ENCODE measurements around the gene EHMT1.
"Not testable (repeated sequence)": the region's sequence is repeated elsewhere in the genome, so short reads cannot be mapped to it uniquely, and the experiment has no call there.

The EHMT1 gene

GRCh38 chr9:137764171-137764671, 145.4 kb downstream of the EHMT1 start:
- no peak for FAIRE-seq

DNA sequence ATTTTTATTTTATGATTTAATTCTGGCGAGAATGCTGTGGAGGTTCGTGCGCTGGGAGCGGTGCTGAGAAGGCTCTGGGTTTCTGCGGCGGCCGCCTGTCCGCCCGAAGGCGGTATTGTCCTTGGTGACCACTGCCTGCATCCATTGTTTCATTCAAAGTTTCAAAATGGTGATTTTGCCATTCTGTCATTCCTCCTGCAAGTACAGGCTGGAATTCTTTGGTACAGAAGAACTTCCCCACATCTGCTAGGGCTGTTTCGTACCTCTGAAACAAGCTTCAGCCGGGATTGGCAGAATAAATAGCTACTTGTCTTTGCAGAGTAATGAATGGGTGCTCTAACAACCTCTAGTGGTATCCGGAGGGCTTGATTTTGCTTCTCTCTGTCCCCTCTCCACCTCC, 146.2 kb downstream of the EHMT1 start:
- no peak for FAIRE-seq

GRCh38 chr9:137765536-137765935, 146.7 kb downstream of the EHMT1 start:
- no peak for FAIRE-seq

GRCh38 chr9:137771580-137771979, 152.8 kb downstream of the EHMT1 start:
- FAIRE-seq: no peak

GRCh38 chr9:137772281-137772873, 153.6 kb downstream of the EHMT1 start:
- FAIRE-seq: no peak

GRCh38 chr9:137774775-137775386, 156.1 kb downstream of the EHMT1 start:
- no peak for FAIRE-seq

DNA sequence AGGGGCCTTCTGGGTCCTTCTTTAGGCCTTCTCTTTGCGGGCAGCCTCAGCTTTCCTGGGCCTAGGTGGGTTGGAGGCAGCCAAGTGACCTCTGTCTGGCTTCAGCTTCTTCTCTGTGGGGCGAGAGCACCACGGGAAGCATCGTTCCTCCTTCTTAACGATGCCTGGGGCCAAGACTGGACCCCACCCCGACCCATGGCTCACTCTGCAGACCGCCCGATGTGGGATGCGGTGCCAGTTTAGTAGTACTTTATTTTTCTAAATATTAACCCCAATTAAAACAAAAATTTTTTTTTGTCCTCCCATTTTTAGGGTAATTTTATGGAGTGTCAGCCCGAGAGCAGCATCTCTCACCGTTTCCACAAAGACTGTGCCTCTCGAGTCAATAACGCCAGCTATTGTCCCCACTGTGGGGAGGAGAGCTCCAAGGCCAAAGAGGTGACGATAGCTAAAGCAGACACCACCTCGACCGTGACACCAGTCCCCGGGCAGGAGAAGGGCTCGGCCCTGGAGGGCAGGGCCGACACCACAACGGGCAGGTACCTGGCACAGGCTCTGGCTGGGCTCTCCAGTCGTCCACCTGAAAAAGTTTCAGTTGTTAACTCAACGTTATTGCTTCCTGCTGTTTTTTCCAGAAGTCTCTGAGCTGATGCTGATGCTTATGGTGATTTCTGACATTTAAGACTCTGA, 157.6 kb downstream of the EHMT1 start:
- FAIRE-seq: no peak

DNA sequence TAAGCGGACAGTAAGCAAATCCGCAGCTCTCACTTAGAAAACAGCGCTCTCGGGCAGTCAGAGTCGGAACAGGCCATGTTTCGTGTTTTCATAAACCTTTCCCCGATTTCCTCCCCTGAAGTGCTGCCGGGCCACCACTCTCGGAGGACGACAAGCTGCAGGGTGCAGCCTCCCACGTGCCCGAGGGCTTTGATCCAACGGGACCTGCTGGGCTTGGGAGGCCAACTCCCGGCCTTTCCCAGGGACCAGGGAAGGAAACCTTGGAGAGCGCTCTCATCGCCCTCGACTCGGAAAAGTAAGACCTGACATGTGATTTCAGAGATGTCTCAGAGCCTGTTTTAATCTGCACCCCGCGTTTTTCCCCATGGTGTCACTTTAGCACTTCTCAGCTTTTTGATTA, 159.0 kb downstream of the EHMT1 start:
- FAIRE-seq: no peak

GRCh38 chr9:137778336-137778735, 159.5 kb downstream of the EHMT1 start:
- no peak for FAIRE-seq

DNA sequence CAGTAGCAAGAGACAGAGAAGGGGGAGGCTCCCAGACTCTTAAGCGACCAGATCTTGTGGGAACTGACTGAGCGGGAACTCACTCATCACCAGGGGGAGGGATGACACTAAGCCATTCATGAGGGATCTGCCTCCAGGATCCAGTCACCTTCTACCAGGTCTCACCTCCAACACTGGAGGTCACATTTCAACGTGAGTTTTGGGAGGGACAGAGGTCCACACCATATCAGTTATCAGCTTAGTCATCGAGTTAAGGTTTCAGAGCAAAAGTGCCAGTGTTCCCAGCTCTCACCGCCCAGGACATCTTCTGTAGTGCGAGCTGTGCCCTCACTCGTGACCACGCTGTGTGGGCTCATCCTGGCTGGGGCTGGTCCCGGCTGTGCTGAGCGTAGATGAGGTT, 160.1 kb downstream of the EHMT1 start:
- FAIRE-seq: no peak

GRCh38 chr9:137780031-137780430, 161.2 kb downstream of the EHMT1 start:
- not testable (repeated sequence) for FAIRE-seq

GRCh38 chr9:137781906-137782585, 163.2 kb downstream of the EHMT1 start:
- FAIRE-seq: no peak

DNA sequence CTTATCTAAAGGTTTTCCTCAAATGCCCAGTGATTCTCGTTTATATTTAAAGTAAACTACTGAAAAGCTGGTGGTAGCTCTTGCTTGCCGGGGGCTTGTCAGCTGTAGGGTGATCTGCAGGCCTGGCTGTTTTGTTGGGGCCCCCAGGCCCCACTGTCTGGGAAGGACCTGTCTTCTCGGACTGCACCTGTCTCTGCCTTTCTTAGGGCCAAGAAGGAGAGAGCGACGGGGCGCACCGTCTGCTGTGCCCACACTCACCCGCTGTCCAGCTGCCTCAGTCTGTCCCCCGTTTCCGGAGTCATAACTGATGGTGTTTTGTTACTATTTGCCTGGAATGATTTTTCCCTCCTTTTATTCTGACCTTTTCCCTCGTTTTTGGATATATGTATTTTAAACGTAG, 164.7 kb downstream of the EHMT1 start:
- FAIRE-seq: no peak

- FAIRE-seq: no peak
Observed at GRCh38 chr9:137784046-137784445, 165.2 kb downstream of the EHMT1 start.

DNA sequence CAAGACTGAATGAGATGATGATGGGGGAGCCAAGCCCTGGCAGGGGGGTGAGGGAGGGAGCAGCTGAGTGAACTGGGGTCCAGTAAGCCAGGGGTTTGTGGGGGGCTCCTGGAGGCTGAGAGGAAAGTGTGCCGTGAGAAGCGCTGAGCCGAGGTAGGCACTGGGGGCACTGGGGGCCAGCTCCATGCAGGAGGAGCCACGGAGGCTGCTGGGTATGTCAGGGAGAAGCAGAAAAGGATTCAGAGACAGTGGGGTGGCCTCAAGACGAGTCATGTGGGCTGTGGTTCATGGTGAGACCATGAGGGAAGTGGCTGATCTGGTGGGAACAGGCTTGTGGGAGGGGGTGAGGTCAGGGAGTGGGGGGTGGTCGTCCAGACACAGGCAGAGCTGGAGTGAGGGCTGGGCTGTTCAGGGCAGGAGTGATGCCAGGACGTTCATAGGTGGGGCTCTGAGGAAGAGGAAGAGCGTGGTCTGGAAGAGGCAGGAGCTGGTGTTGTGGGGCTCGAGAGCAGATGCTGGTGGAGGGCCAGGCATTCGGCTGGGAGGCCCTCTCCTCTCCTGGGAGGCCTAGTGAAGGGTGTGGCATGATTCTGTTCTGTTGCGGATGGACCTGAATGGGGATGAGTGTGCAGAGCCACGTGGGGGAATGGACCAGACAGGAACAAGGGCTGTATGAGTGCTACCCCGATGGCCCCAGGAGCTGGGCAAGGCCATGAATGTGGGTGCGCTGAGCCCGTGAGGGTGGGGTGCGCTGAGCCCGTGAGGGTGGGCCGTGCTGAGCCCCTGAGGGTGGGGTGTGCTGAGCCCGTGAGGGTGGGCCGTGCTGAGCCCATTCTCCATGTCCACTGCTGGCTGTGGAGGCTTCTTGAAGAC, 166.1 kb downstream of the EHMT1 start:
- no peak for FAIRE-seq

DNA sequence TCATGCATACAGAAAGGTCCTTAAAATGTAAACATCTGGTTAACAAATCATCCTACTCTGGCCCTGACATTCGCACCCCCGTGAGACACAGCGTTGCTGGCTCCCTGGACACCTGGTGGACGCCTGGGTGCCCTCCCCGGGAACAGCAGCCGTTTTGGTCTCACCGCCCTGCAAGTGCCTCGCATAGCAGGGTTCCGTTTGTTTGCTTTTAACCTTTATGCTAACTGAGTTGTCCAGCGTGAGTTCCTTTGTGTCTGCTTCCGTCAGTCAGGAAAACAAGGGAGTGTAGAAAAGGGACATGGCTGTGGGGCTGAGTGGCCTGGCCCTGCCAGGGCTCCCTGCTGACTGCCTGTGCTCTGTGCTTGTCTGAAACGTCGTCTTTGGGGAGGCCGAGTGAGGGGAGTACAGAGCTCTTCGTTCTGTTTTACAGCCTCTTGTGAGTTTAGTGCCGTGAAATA, 166.9 kb downstream of the EHMT1 start:
- no peak for FAIRE-seq

- FAIRE-seq: no peak
Observed at GRCh38 chr9:137786511-137786920, 167.7 kb downstream of the EHMT1 start.

GRCh38 chr9:137787381-137787780, 168.6 kb downstream of the EHMT1 start:
- no peak for FAIRE-seq

DNA sequence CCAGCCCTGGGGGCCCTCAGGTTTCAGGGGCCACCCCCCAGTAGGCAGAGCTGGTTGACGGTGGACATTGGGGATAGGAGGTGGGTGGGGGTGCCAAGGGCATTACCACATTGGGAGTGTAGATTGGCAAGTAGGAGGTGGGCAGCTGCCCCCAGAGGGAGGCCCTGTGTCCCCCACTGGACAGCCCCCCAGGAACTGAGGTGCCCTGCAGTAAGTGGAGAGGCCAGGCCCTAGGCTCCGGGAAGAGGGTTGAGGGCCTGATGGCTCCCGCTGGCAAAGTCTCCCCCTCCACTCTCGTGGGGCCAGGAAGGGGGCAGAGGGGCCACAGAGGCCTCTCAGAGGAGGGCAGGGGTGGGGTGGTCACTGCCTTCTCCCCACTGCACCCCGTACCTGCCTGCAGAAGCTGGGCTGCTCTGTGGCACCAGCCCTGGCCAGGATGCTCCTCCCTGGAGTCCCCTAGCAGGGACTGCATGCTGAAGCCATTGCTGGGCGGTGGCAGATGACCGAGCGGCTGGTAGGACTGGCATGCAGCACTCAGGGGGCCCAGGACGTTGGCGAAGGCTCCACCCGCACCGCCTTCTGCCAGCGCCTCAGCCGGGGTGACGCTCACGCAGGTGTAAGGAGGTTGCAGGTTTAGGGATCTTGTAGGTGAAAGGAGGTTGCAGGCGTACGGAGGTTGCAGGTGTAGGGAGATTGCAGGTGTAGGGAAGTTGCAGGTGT, 169.1 kb downstream of the EHMT1 start:
- FAIRE-seq: no peak

GRCh38 chr9:137788561-137789294, 169.9 kb downstream of the EHMT1 start:
- FAIRE-seq: no peak

- no peak for FAIRE-seq
Observed at GRCh38 chr9:137789295-137789895, 170.6 kb downstream of the EHMT1 start.
